ENCODE data around the gene LCA5L.

Gene LCA5L

GRCh38 chr21:39467746-39468145 is 22.2 kb upstream of the LCA5L start:
- H3K9me3 ChIP-seq (ENCODE audit: control insufficient read depth, low read length) = no peaks in the 10 kb centered on the region
- H3K27me3 ChIP-seq (ENCODE audit: control insufficient read depth, insufficient read depth, low read length) = no peaks in the 10 kb centered on the region
- no peak overlapping the region for H3K4me3 ChIP-seq (ENCODE audit: low read length)
- no peaks in the 10 kb centered on the region for H3K4me1 ChIP-seq (ENCODE audit: control insufficient read depth, insufficient read depth, low read length)
- no peaks in the 10 kb centered on the region for H3K36me3 ChIP-seq (ENCODE audit: control insufficient read depth, insufficient read depth, low read length)
- H3K9ac ChIP-seq (ENCODE audit: low read length) = no peak overlapping the region

- no peak overlapping the region for H3K9ac ChIP-seq (ENCODE audit: low read length)
Observed at GRCh38 chr21:39466584-39466983, 21.0 kb upstream of the LCA5L start.

GRCh38 chr21:39463308-39463707 is 17.7 kb upstream of the LCA5L start:
- Histone ChIP-seq H3K27me3 (ENCODE audit: control insufficient read depth, insufficient read depth, low read length) (no peaks in the 10 kb centered on the region), H3K4me1 (ENCODE audit: control insufficient read depth, insufficient read depth, low read length) (no peaks in the 10 kb centered on the region), H3K36me3 (ENCODE audit: control insufficient read depth, insufficient read depth, low read length) (no peaks in the 10 kb centered on the region), H3K4me3 (ENCODE audit: low read length) (no peak overlapping the region), H3K9ac (ENCODE audit: low read length) (no peak overlapping the region), H3K9me3 (ENCODE audit: control insufficient read depth, low read length) (no peaks in the 10 kb centered on the region)

More at GRCh38 chr21:39466584-39466983, 21.0 kb upstream of the LCA5L start:
- Histone ChIP-seq H3K36me3 (ENCODE audit: control insufficient read depth, insufficient read depth, low read length) (no peaks in the 10 kb centered on the region), H3K9me3 (ENCODE audit: control insufficient read depth, low read length) (no peaks in the 10 kb centered on the region), H3K27me3 (ENCODE audit: control insufficient read depth, insufficient read depth, low read length) (no peaks in the 10 kb centered on the region), H3K4me1 (ENCODE audit: control insufficient read depth, insufficient read depth, low read length) (no peaks in the 10 kb centered on the region), H3K4me3 (ENCODE audit: low read length) (no peak overlapping the region)

- Histone ChIP-seq H3K4me1 (ENCODE audit: control insufficient read depth, insufficient read depth, low read length) (no peaks in the 10 kb centered on the region), H3K27me3 (ENCODE audit: control insufficient read depth, insufficient read depth, low read length) (no peaks in the 10 kb centered on the region), H3K36me3 (ENCODE audit: control insufficient read depth, insufficient read depth, low read length) (no peaks in the 10 kb centered on the region), H3K9me3 (ENCODE audit: control insufficient read depth, low read length) (no peaks in the 10 kb centered on the region), H3K4me3 (ENCODE audit: low read length) (no peak overlapping the region), H3K9ac (ENCODE audit: low read length) (no peak overlapping the region)
Observed at GRCh38 chr21:39461419-39461818, 15.8 kb upstream of the LCA5L start.

- no peaks in the 10 kb centered on the region for H3K36me3 ChIP-seq (ENCODE audit: control insufficient read depth, insufficient read depth, low read length)
- H3K4me3 ChIP-seq (ENCODE audit: low read length) = no peak overlapping the region
- no peaks in the 10 kb centered on the region for H3K27me3 ChIP-seq (ENCODE audit: control insufficient read depth, insufficient read depth, low read length)
- H3K9ac ChIP-seq (ENCODE audit: low read length) = no peak overlapping the region
- H3K9me3 ChIP-seq (ENCODE audit: control insufficient read depth, low read length) = no peaks in the 10 kb centered on the region
- H3K4me1 ChIP-seq (ENCODE audit: control insufficient read depth, insufficient read depth, low read length) = no peaks in the 10 kb centered on the region
Observed at GRCh38 chr21:39456665-39457064, 11.1 kb upstream of the LCA5L start.

GRCh38 chr21:39454949-39455668 is 9.5 kb upstream of the LCA5L start:
- H3K4me3 ChIP-seq (ENCODE audit: low read length) = no peak overlapping the region
- no peaks in the 10 kb centered on the region for H3K9me3 ChIP-seq (ENCODE audit: control insufficient read depth, low read length)
- H3K4me1 ChIP-seq (ENCODE audit: control insufficient read depth, insufficient read depth, low read length) = no peaks in the 10 kb centered on the region
- no peak overlapping the region for H3K9ac ChIP-seq (ENCODE audit: low read length)
- no peaks in the 10 kb centered on the region for H3K36me3 ChIP-seq (ENCODE audit: control insufficient read depth, insufficient read depth, low read length)
- H3K27me3 ChIP-seq (ENCODE audit: control insufficient read depth, insufficient read depth, low read length) = no peaks in the 10 kb centered on the region

GRCh38 chr21:39453571-39454179 is 8.1 kb upstream of the LCA5L start:
- no peaks in the 10 kb centered on the region for H3K4me1 ChIP-seq (ENCODE audit: control insufficient read depth, insufficient read depth, low read length)
- H3K36me3 ChIP-seq (ENCODE audit: control insufficient read depth, insufficient read depth, low read length) = no peaks in the 10 kb centered on the region
- H3K4me3 ChIP-seq (ENCODE audit: low read length) = no peak overlapping the region
- H3K9ac ChIP-seq (ENCODE audit: low read length) = no peak overlapping the region
- H3K27me3 ChIP-seq (ENCODE audit: control insufficient read depth, insufficient read depth, low read length) = no peaks in the 10 kb centered on the region
- H3K9me3 ChIP-seq (ENCODE audit: control insufficient read depth, low read length) = no peaks in the 10 kb centered on the region

- H3K4me1 ChIP-seq (ENCODE audit: control insufficient read depth, insufficient read depth, low read length) = no peaks in the 10 kb centered on the region
- no peak overlapping the region for H3K4me3 ChIP-seq (ENCODE audit: low read length)
- no peaks in the 10 kb centered on the region for H3K27me3 ChIP-seq (ENCODE audit: control insufficient read depth, insufficient read depth, low read length)
- H3K9me3 ChIP-seq (ENCODE audit: control insufficient read depth, low read length) = no peaks in the 10 kb centered on the region
- no peak overlapping the region for H3K9ac ChIP-seq (ENCODE audit: low read length)
- no peaks in the 10 kb centered on the region for H3K36me3 ChIP-seq (ENCODE audit: control insufficient read depth, insufficient read depth, low read length)
Observed at GRCh38 chr21:39452970-39453342, 7.4 kb upstream of the LCA5L start.

- Histone ChIP-seq H3K9me3 (ENCODE audit: control insufficient read depth, low read length) (no peaks in the 10 kb centered on the region), H3K4me1 (ENCODE audit: control insufficient read depth, insufficient read depth, low read length) (no peaks in the 10 kb centered on the region), H3K36me3 (ENCODE audit: control insufficient read depth, insufficient read depth, low read length) (no peaks in the 10 kb centered on the region), H3K4me3 (ENCODE audit: low read length) (no peak overlapping the region), H3K27me3 (ENCODE audit: control insufficient read depth, insufficient read depth, low read length) (no peaks in the 10 kb centered on the region), H3K9ac (ENCODE audit: low read length) (no peak overlapping the region)
Observed at GRCh38 chr21:39452207-39452969, 6.8 kb upstream of the LCA5L start.

- Histone ChIP-seq H3K36me3 (ENCODE audit: control insufficient read depth, insufficient read depth, low read length) (no peaks in the 10 kb centered on the region), H3K4me1 (ENCODE audit: control insufficient read depth, insufficient read depth, low read length) (no peaks in the 10 kb centered on the region), H3K9me3 (ENCODE audit: control insufficient read depth, low read length) (no peaks in the 10 kb centered on the region), H3K9ac (ENCODE audit: low read length) (no peak within 1 kb of the TSS), H3K27me3 (ENCODE audit: control insufficient read depth, insufficient read depth, low read length) (no peaks in the 10 kb centered on the region), H3K4me3 (ENCODE audit: low read length) (no peak within 1 kb of the TSS)
Observed at GRCh38 chr21:39451332-39452206, 6.0 kb upstream of the LCA5L start, which contains the start of gene SH3BGR. SH3BGR (plus strand) TSS chr21:39451970; CDS start chr21:39452097, 127 bp downstream.

GRCh38 chr21:39447264-39447663 is 1.7 kb upstream of the LCA5L start:
- no peak overlapping the region for H3K9ac ChIP-seq (ENCODE audit: low read length)
- no peaks in the 10 kb centered on the region for H3K36me3 ChIP-seq (ENCODE audit: control insufficient read depth, insufficient read depth, low read length)
- H3K4me3 ChIP-seq (ENCODE audit: low read length) = no peak overlapping the region
- peaks cover 5% of the 10 kb centered on the region for H3K4me1 ChIP-seq (ENCODE audit: control insufficient read depth, insufficient read depth, low read length)
- H3K27me3 ChIP-seq (ENCODE audit: control insufficient read depth, insufficient read depth, low read length) = no peaks in the 10 kb centered on the region
- H3K9me3 ChIP-seq (ENCODE audit: control insufficient read depth, low read length) = no peaks in the 10 kb centered on the region
